ENCODE results near the gene MFSD11.

DNA sequence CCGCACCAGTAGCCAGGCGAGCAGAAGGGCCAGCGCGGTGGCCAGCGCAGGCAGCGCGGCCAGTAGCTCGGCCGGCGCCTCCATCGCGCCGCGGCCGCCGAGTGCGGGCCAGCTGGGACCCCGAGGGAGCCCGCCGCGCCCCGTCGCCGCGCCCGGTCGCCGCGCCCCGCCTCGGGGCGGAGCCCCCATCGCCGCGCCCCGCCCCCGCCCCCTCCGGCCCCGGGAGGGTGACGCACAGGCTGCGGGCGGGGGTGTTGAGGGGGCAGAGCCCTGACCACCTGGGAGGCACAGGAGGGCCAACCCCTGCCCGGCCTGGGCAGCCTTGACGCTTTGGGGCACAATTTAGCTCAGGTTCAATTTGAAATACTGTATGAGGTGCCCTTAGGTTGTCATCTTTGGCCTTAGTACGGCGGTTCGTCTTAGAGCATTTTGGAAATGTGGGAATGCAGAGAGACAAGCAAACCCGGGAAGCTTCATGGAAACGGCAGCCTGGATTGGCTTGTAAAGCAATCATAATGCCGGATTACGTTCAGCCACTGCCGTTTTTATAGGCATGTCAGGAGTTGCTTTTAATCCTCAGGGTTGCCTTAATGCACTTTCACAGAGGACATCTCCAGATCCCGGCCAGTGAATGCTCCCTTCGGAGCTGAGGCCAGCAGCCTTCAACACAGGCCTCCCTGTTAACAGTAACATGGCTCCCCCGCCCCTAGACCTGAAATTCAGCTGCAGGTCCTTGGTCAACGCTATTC is 26.9 kb upstream of the MFSD11 start, which contains the start of gene MXRA7:
- TF ChIP-seq CEBPB (IDR thresholded peaks at IDR 0.05; ENCODE audit: low read depth, low read length) (no peak), RAD21 (IDR thresholded peaks at IDR 0.05; ENCODE audit: low read length) (no peak)
- TF ChIP-seq, protein P1, sequence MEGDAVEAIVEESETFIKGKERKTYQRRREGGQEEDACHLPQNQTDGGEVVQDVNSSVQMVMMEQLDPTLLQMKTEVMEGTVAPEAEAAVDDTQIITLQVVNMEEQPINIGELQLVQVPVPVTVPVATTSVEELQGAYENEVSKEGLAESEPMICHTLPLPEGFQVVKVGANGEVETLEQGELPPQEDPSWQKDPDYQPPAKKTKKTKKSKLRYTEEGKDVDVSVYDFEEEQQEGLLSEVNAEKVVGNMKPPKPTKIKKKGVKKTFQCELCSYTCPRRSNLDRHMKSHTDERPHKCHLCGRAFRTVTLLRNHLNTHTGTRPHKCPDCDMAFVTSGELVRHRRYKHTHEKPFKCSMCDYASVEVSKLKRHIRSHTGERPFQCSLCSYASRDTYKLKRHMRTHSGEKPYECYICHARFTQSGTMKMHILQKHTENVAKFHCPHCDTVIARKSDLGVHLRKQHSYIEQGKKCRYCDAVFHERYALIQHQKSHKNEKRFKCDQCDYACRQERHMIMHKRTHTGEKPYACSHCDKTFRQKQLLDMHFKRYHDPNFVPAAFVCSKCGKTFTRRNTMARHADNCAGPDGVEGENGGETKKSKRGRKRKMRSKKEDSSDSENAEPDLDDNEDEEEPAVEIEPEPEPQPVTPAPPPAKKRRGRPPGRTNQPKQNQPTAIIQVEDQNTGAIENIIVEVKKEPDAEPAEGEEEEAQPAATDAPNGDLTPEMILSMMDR (conservative IDR thresholded peaks at IDR 0.05; ENCODE audit: low read depth, low read length) = no peak

All from IMR-90 (cell line).